Pulmonary artery endothelial cell (primary cell): ENCODE measurements around the gene LRRC7. TPM values are rescaled to one million over a fixed set of nuclear protein-coding genes. Genes with fewer than 3 reads are reported as not detected.
"Not testable (repeated sequence)": the region's sequence is repeated elsewhere in the genome, so short reads cannot be mapped to it uniquely, and the experiment has no call there.

Experiments
- DNase-seq: peaks from one replicate; pipeline ENCODE4 v3.0.0-alpha.2; 2011; ENCODE audit warnings: low read depth, low spot score
- total RNA-seq: library from RNA; depleted of rRNA; stranded (reverse); fragments of >200 nt; gene quantifications from 2 replicates; pipeline ENCODE4 v1.2.3, GENCODE V29; 2014

LRRC7 gene
- total RNA-seq, 1 donor from 2014 or later = not detected

DNA sequence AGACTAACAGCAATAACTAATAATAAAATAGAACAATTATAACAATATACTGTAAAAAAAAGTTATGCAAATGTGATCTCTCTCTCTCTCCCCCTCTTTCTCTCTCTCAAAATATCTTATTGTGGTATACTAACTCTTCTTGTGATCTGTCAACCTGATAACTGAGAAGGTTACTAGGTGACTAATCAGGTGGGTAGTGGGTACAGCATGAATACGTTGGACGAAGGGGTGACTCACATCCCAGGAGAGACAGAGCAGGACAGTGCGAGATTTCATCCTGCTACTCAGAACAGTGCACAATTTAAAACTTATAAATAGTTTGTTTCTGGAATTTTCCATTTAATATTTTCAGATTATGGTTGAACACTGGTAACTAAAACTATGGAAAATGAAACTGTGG, 380.1 kb downstream of the LRRC7 start:
- no peak for DNase-seq

DNA sequence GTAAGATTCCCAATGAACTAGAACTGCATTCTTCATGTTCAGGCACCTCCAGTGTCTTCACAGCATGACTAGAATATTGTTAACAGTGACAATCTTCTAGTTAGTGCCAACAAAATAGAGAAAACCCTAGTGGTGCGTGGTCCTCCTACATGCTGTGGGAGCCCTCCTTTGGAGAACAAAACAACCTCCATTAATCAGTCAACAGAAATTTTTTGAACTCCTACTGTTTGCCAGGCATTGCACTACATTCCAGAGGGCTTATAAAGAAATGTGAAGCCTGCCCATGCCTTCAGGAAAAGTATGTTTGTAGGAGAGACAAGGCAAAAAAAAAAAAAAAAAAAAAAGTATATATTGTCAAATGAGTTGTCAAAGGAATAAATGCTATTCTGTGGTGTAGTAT, 385.0 kb downstream of the LRRC7 start:
- DNase-seq = no peak

DNA sequence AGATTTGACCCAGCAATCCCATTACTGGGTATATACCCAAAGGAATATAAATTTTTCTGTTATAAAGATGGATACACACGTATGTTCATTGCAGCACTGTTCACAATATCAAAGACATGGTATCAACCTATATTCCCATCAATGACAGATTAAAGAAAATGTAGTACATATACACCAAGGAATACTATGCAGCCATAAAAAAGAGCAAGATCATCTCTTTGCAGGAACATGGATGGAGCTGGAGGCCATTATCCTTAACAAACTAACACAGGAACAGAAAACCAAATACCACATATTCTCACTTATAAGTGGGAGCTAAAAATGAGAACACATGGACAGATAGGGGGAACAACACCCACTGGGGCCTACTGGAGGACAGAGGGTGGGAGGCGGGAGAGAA, 394.7 kb downstream of the LRRC7 start:
- not testable (repeated sequence) for DNase-seq

DNA sequence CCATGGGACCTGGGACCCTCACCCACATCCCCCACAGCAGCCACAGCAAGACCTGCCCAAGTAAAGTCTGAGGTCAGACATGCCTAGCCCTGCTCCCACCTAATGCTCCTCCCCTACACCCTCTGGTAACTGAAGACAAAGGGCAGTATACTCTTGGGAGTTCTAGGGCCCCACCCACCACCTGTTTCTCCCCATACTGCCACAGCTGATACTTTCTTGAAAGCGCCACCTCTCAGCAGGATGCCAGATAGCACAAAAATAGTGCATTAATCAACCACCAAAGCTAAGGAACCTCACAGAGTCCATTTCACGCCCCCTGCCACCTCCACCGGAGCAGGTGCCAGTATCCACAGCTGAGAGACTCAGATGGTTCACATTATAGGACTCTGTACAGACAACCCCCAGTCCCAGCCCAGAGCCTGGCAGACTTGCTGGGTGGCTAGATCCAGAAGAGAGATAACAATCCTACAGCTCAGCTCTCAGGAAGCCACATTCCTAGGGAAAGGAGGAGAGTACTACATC, 399.6 kb downstream of the LRRC7 start:
- DNase-seq = no peak

DNA sequence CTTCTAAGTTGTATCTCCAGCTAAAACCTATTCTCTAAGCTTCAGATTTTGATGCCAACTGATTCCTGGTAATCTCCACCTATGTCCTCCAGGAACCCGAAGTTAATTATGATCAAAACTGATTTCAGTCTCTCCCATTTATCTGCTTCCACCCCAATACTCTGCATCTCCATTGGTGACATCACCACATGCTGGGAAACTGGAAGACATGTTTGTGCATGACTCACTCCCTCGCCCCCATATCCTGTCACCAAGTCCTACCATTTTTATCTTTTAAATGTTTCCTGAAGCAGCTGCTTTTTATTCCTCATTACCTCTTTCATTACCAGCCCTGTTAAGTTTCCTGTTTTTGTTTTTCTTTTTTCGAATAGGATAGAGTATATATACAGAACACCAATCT, 409.2 kb downstream of the LRRC7 start:
- DNase-seq = peak; percentile 4

DNA sequence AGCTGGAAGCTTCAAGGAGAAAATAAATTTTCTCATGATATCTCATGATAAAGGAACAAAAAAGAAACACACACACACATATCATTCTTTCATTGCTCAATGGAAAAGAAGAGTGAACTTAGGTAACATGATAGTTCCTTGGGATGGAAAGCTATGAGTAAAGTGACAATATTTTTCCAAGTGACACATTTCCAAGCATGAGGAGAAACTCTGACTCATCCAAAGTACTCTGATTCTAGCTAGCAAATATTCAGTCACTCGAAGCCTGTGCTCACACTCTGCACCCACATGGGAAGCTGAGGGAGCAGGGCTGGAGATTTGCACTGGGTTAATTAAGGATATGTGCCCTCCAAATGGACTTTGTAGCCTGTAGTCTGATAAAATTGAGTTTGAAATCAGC, 415.3 kb downstream of the LRRC7 start:
- no peak for DNase-seq

DNA sequence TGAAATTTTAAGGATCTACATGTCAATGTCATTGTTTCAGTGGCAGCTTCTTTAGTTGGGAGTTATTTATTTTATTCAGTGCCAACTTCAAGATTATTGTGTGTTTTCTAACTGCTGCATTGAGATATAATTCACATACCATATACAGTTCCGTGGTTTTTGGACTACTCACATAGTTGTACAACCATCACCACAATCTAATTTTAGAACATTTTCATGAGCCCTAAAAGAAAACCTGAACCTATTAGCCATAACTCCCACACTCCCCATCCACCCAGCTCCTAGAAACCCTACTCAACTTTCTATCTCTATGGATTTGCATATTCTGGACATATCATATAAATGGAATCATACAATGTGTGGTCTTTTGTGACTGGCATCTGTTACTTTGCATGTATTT, 417.7 kb downstream of the LRRC7 start:
- DNase-seq = no peak

DNA sequence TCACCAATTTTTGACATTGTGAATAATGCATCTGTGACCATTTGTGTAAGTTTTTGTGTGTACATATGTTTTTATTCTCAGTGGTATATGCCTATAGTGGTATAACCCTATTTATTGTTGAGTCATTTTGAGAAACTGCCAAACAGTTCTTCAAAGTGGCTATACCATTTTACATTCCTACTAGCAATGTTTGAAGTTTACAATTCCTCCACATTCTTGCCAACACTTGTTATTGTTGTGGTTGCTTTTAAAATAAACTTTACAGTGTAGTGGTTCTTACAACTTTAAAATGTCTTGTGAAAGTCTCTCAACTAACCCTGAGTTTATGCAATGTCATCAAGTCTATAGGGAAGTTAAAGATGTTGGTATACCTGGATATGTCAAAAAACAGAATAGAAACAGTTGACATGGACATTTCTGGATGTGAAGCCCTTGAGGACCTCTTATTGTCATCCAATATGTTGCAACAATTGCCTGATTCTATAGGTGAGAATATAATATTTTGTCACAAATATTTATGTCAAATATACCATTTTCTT, 418.2 kb downstream of the LRRC7 start:
- no peak for DNase-seq

DNA sequence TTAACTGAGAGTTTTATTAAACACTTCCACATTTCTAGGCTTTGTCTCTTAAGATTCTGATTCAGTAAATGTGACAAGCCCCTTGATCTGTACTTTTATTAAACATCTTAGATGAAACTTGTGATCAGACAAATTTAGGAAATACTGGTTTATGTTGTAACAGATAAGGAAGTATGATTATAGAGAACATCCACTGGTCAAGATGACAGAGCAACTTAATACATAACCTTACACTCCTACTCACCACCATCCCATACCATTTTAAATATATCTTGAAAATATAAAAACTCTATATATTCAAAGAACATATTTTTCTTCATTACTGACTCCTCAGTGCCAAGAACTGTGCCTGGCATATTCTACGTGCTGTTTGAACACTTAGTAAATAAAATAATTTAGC, 420.2 kb downstream of the LRRC7 start:
- DNase-seq = no peak

DNA sequence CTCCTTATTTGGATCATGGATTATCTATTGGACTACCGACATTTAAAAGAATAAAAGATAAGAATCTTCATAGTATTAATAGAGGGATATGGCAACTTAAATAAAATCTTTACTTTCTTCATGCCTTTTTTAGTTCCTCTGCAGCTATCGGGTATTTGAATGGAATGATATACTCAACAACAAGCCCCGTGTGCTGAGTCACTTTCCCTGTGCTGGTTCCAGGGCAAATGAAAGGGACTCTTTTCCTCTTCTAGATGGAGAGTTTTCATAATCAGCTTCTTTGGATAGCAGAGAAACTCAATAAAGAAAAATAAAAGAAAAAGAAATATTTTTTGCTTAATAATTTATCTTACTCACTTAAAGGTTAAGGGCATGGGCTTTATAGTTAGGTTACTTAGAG, 423.9 kb downstream of the LRRC7 start:
- DNase-seq = no peak

DNA sequence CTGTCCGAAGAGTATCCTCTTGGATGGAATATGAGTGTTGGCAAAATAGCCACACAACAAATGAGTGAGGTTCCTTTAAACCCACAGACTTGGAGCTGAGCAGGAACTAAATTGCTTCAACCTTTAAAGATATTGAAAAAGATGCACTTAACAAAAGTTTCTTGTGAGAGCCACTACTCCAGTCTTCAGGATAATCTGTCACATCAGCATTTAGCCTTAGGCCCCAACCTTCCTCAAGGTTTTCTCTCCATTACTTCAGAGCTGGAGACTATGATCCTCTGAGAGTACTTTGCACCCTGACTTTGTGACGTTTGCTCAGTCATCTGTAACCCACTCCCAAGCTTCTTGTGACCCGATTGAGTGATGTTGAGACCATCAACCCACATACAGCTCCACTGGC, 424.9 kb downstream of the LRRC7 start:
- DNase-seq = no peak

DNA sequence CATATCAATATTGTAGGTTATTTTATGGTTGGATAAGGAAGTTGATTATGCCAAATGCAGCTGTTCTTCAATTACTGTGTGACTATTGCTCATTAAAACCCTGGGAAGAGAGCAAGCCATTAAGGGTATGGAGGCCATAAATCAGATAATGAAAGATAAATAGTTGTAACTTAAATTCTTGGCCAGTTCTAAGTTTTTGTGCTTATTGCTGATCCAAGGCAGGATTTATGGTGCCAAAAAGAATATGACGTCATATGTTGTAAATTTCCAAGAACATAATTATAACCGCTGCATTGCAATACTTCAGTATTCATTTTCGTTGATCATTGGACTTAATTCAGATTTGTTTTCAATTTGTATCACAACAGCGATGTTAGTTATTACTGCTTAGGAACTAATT, 426.1 kb downstream of the LRRC7 start:
- DNase-seq = no peak

DNA sequence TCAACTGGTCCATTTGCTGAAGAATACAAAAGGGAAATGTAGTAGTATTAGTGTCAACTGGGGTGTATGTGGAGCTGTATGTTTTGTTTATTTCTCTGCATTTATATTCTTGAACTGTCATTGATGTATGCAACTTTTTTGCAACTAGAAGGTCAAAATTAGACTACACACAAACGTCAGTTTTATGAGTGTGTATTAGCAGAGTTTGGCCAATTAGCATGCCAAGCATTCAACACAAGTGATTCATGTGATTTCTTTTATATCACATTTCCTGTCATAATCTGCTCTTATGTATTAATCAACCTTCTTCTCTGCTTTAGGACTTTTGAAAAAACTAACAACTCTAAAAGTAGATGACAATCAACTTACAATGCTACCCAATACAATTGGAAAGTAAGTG, 426.5 kb downstream of the LRRC7 start:
- no peak for DNase-seq

DNA sequence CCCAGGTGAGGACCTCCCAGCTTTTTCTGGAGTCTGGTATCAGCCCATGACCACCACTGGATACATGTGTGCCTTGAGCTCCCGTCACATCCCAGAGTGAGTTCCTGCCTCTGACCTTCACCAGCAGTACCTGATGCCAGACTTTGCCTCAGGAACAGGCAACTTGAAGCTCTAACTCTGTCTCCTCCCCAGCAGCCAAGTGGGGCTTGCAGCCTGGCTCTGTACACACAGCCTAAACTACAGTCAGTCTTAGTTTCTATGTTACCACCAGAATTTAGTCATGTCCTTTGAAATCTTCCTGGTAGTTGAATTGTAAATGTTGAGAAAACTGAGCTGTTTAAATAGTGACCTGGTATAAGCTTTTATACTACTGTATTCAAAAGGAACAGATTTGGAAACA, 431.1 kb downstream of the LRRC7 start:
- no peak for DNase-seq

DNA sequence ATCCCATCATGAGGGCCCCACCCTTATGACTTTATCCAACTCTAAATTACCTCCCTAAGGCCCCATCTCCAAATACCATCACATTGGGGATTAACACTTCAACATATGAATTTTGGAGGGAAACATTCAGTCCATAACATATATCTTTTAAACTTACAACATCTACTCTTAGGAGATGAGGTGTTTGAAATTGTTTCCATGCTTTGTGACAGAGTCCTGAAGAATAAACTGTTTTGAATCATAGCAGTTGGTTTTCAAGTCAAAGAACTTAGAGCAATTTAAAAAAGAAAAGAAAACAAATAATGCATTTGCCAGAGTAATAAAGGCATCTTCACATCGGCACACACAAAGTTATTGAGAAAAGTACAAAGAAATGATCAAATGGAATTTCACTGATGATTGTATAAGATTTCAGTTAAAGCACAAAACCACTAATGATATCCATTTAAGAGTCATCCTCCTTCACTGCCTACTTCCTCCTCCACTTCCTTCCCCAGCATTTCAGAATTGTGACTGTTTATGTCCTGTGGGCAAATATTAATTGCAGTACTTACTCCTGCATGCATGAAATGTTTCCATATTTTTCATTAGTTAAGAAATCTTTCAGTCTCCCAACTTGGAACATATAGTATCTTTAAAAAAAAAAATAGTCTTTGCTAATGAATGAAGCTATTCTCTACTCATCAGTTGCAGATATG, 435.6 kb downstream of the LRRC7 start:
- no peak for DNase-seq

DNA sequence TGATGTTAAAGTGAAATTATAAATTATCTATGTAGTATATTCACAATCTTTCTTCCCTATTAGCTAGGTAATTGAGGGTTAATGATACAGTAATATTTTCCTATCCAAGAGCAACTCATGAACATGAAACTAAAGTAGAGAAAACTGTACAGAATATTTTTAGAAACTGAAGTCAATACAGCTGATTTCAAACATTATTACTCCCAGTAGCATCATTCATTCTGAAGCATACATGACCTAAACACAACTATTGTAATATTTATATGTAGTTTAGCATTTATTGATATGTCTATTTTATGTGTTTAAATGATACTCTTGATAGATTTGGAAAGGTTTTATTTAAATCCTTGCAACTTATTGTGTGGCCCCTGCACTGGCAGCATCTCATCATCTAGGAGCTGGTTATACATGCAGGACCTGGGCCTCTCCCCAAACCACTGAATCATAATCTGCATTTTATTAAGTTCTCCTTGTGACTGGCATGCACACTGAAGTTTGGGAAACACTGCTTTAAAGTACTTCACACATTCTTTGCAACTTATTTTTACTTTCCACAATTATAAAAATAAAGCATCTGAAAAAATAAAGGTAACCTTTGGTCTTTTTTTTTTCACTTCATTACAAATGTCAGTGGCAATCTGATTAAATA, 437.8 kb downstream of the LRRC7 start:
- DNase-seq = no peak

DNA sequence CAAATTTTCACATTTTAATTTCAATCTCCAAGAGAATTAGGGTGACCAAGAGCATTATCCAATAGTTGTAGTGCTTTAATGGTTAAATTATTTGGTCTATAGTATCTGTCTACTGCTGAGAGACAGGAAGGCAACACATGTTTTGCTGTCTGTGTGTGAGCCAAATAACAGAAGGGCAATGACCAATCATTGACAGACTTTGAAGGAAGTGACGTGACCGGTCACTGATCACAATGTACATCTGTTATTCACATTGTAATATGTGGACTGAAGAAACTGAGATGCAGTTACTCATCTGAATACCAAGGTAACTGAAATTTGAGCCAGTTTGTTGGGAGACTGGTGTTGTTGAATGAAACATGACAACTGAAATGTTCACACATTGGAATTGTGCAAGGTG, 440.9 kb downstream of the LRRC7 start:
- DNase-seq = no peak

DNA sequence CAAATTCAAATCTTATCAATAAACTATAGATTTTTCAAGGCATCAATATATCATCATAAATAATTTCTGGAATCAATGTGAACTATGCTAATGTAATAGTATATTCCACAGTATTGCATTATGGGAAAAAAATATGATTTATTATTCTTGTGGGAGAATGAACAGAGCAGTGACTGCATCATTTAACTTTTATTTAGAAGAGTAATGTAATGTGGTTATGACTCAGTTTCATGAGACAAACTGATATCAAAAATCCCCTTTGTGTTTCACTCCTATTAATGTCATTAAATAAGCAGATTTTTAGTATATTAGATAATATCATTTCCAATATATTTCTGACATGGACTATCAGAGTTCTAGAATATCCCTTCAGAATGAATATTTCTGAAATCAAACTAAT, 450.0 kb downstream of the LRRC7 start:
- DNase-seq = no peak

DNA sequence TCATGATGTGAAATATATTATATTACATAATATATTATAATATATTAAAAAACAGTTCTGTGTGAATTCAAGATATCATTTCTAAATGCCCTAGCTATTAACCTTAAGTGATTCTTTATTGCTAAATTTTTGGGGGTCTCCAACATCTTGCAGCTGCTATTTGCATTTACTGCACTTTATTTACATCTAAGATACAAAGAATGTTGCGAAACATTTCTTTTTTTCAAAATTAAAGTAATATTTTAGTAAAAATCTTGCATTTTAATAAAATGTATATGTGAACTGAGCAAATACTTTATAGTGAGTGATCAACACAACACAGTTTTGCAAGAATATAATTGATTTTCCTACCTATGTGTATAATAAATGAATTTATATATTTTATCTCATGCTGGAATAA, 456.6 kb downstream of the LRRC7 start:
- no peak for DNase-seq

DNA sequence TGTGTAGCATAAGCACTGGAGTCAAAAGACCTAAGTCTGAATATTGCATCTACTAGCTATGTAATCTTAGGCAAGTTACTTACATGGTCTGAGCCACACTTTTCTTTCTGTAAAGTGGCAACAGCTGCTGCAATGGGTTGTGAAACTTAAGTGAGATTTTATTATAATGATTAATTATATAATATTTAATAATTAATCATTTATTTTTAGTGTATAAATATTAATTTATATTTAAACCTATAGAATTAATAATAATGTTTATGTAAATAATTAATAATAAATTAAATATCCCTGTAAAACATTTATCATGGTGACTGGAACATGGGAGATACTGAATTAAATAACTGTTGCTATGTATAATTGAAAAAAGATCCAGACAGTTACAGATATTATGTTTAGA, 457.3 kb downstream of the LRRC7 start:
- DNase-seq = no peak

DNA sequence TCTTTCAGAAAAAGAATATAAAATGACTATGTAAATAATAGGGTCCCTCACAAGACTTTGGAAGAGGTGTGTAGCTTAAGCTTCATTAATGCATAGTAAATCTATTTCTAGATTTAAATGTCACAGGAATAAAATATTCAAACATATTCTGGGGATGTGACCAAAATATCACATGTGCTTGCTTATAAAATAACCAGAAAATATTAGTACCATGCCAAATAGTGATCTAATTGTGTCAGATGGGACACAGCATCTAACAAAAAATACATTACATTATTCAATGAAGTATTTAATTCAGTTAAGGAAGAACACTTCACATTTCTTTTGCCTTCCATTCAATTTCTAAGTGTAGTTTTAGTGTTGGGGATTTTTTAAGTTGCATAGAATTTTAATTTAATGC, 458.1 kb downstream of the LRRC7 start:
- no peak for DNase-seq

DNA sequence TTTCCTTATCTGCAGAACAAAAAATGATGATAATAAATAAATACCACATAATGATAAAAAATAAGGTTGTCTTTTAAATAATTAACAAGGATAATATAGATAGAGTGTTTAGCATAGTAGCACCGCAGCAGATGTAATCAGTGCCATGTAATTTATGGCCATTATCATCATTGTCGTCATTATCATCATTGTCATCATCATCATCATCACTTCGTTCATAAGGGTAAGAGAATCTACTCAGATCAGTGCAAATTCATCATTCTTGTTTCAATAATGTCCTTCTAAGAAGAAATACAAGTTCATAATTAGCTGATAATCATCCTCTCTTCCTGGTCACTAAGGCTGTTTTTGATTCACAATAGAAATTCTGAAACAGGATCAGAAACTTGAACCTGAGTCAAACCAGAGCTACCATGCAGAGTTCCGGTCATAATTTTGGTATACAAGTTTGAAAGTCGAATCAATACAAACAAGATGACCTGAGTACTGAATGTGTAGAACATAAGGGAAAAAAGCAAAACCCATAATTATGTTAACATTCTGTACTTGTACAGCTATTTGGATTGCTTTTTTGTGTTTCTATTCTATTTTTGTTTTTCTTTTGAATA, 465.6 kb downstream of the LRRC7 start:
- DNase-seq = no peak

DNA sequence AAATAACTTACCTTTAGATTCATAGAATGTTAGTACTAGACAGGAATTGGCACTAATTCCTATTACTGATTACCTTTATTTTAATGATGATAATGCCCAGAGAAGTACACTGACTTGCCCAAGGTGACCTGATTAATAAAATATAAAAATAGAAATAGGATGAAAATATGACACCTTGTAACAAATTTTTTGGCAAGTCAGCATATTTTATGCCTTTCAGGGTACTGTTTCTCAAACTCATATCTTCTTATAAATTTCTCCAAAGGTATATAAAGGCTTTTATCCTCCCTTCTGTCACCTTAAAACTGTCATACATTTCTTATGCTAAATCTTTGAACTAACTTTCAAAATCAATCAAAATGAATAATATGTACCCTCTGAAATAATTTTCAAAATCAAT, 466.2 kb downstream of the LRRC7 start:
- no peak for DNase-seq
